Inferior parietal cortex (tissue), 1 donor: ENCODE measurements around the gene BTBD18.
"Not testable (repeated sequence)": the region's sequence is repeated elsewhere in the genome, so short reads cannot be mapped to it uniquely, and the experiment has no call there.

Source experiments
- DNase-seq: peaks from one replicate; pipeline ENCODE4 v3.0.0-alpha.2; 2016; ENCODE audit errors: extremely low spot score

Gene BTBD18

DNA sequence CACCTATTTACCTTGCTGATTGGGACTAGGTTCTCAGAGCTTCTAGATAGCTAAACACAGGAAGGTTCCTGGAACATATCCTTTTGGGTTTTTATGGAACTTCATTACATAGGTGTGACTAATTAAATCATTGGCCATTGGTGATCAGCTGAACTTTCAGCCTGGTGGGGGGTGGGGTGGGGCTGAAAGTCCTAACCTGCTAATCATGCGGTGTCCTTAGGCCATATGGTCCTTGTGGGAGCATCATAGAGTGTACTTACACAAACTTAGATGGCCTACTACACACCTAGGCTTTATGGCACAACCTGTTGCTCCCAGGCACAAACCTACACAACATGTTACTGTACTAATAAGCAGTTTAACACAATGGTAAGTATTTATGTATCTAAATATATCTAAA, 19.0 kb downstream of the BTBD18 start:
- no peak for DNase-seq

DNA sequence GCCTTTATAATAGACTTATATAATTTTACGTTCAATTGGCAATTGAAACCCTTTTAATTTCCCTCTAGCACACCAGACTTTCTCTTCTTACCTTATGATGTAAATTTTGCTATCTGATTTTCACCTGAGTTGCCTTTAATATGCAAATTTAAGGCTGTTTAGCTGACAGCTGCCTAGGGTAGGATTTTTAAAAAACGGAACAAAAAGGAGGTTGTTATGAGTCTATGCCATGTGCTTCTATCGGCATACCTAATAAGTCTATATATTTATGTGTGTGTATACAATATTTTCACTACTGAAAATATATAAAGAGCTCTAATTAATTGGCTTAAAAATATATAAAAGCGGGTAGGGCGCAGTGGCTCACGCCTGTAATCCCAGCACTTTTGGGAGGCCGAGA, 22.1 kb downstream of the BTBD18 start:
- no peak for DNase-seq

DNA sequence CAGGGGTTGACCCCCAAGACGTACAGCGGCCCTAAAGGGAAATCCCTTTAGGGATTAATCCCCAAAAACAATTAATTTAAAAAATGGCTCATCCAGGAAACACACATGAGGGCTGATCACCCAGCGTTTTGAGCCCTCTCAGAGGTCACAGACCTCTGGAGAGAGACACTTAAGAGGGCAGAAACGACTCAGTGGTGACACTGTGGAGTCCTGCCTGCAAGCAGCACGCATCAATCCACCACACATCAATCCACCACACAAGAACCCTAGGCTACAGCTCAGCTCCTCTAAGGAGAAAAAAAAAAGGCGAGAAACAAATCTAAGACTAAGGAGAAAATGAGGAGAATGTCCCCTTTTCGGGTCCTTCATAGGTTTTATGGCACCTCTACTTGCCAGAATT, 22.8 kb downstream of the BTBD18 start:
- DNase-seq: no peak

DNA sequence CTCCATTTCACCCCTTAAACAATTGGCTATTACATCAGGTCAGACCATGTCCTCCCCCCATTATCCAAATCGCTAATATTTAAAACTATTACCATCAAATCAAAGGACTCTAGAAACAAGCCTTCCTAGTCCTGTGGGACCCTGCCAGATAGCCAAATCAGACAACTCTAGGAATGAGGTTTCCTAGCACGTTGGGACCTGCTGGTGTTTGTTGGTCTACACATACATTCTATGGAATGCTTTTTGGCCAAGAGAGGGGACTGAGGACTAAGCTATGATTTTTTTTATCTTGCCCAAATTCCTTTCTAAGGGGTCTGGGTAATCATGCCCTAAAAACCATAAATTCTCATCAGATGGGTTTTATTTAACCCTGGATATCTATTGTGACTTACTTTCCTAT, 24.4 kb downstream of the BTBD18 start:
- DNase-seq: no peak

DNA sequence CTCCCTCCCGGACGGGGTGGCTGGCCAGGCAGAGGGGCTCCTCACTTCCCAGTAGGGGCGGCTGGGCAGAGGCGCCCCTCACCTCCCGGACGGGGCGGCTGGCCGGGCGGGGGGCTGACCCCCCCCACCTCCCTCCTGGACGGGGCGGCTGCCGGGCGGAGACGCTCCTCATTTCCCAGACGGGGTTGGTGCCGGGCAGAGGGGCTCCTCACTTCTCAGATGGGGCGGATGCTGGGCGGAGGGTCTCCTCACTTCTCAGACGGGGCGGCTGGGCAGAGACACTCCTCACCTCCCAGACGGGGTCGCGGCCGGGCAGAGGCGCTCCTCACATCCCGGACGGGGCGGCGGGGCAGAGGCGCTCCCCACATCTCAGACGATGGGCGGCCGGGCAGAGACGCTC, 34.9 kb downstream of the BTBD18 start:
- DNase-seq: not testable (repeated sequence)

DNA sequence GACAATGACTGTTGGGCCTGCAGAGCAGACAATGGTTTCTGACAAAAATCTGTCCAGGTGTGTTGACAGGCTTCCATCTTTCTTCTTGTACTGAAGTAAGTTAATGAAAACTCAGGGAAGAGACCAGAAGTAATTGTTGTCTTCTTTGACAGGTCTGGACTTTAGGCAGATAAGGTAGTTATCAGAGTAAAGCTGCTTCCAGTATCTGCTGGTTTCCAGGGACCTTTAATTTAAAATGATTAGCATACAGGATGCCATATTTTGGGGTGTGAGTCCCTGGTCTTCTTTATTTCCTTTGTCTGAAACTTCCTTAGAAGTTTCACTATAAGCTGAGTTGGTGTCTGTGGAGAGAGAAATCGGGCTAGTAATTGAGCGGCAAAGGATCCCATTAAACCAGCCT, 37.8 kb downstream of the BTBD18 start:
- DNase-seq: no peak

GRCh38 chr11:57712256-57713150, 39.1 kb downstream of the BTBD18 start, which contains the start of gene TMX2:
TMX2 (plus strand) TSS chr11:57712593; CDS start chr11:57712619, 26 bp downstream.
- peak; percentile 100 for DNase-seq

DNA sequence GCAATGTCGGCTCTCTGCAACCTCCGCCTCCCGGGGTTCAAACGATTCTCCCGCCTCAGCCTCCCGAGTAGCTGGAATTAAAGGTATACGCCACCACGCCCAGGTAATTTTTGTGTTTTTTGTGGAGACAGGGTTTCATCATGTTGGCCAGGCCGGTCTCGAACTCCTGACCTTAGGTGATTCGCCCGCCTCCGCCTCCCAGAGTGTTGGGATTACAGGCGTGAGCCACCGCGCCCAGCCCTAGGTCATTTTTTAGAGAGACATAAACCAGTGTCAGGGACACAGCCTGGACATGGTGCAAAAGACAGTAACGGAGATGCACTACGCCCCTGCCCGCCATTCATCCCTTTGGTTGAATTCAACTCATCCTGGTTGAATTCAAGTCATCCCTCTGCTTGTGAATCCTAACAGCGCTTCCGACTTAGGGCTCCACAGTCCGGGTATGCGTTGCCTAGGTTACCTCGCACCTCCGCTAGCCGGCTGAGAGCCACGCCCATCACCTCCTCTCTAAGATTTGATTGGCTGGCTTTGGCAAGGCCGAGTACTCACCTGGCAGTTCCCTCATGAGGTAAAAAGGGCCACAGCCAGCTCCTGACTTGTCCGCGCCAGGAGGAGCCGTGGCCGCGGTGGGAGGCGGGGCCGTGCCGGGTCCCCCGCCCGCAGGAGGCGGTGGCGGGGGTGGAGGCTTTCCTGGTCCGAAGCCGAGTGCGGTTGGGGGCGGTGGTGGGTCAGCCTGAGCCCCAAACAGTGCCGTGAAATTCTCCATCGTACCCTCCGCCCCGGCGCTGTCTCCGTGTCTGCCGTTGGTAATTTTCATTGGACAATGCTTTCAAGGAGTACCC, 40.0 kb downstream of the BTBD18 start, which contains the start of gene MED19:
MED19 (minus strand) TSS at position 802 of the 842 bp plus-strand sequence; CDS start at position 766, 36 bp downstream.
- DNase-seq: no peak

DNA sequence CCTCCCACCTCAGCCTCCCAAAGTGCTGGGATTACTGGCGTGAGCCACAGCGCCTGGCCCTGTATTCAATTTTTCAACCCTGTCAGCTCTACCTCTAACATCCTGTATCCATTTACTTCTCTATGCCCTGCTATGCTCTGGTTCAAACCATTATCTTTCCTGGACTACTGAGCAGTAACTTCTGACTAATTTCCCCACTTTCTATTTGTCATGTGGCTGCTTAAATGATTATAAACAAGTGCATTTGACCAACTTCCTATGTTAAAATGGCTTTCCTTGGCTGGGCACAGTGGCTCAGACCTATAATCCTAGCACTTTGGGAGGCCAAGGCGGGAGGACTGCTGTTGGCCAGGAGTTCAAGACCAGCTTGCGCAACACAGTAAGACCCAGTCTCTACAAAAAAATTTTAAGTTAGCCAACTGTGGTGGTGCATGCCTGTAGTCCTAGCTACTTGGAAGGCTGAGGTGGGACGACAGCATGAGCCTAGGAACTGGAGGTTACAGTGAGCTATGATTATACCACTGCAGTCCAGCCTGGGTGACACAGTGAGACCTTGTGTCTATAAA, 41.7 kb downstream of the BTBD18 start:
- no peak for DNase-seq

GRCh38 chr11:57705432-57705831, 46.2 kb downstream of the BTBD18 start:
- DNase-seq: not testable (repeated sequence)

DNA sequence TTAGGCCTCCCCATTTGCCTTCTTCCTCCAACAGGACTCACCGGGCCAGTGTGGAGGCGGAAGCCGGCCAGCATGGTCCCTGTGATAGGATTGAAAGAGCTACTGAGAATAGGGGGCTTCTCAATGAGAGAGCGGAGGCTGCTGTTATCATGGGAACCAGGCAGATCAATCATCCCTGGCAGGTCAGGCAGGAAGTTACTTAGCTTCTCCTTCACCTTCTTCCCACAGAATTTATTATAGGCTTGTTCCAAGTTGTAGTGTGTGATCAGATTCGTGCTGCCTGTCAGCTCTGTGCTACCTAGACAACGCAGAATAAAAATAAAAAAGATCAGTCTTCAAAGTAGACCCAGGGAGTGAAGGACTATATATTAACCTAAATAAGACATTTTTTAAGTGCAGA, 46.7 kb downstream of the BTBD18 start:
- DNase-seq: no peak

DNA sequence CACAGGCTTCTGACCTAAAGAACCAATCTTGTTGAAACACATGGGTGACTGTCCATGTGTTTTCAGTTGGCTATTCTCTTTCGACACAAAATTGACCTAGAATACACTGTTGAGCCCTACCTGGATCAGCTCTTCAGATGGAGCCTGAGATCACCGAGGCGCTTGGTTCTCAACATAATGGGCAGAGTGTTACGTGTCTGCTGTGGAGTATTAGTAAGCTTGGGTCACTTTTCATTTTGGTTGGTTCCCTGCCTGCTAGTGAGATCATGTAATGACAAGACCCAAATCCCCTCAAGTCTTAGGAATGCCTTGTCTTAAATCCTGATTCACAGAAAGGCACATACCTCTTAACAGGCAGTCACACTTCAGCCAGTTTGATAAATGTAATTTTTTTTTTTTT, 48.3 kb downstream of the BTBD18 start:
- DNase-seq: no peak

DNA sequence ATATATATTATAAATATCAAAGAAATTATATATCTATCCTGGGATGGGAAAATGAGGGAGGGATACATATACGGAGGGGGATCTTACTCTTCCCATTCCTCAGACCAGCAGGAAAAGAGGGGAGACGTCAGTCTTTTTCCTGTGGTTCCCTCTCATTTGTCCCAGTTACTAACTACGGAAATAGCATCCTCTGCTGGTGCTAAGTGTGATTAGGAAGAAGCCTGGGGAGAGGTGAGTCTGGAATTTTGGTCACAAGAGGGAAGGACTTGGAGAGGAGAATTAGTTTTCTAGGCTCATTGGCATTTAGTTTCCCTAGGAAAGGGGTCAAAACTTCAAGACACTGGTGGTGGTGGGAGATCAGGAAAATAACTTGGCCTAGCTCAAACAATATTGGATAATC, 51.2 kb downstream of the BTBD18 start:
- DNase-seq: no peak

DNA sequence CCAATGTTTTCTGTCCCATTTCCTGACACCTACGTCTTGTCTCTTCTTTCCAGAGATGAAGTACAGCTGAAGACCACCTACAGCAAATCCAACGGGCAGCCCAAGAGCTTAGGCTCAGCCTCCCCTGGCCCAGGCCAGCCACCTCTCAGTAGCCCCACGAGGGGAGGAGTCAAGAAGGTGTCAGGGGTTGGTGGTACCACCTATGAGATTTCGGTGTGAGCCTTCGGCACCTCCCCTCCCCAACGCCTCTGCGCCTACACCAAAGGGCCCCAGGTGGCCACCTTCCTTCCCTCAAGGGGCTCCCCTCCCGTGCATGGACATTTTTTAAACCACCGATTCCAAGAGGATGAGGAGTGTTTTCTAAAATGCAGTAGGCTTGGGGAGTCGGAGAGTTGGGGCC, 51.8 kb downstream of the BTBD18 start:
- no peak for DNase-seq

GRCh38 chr11:57698843-57699365, 52.7 kb downstream of the BTBD18 start:
- DNase-seq: no peak
